ENCODE results near the gene ZNF18. TPM values are rescaled to one million over a fixed set of nuclear protein-coding genes. Genes with fewer than 3 reads are reported as not detected.
"Not testable (repeated sequence)": the region's sequence is repeated elsewhere in the genome, so short reads cannot be mapped to it uniquely, and the experiment has no call there.

Gene ZNF18
- total RNA-seq, 1 experiment from 2014 or later: 8.4 TPM

- Histone ChIP-seq H3K27me3 (replicated peaks) (no peaks in the 10 kb centered on the region), H3K4me1 (replicated peaks) (no peaks in the 10 kb centered on the region), H3K27ac (no peak overlapping the region), H3K36me3 (no peaks in the 10 kb centered on the region), H3K4me3 (no peak overlapping the region), H3K9me3 (replicated peaks) (no peaks in the 10 kb centered on the region)
- DNase-seq (ENCODE audit: low read depth in 1 of 2, low spot score in 2 of 2): no peak
Measured at GRCh38 chr17:11969565-11969964, 27.7 kb downstream of the ZNF18 start.

DNA sequence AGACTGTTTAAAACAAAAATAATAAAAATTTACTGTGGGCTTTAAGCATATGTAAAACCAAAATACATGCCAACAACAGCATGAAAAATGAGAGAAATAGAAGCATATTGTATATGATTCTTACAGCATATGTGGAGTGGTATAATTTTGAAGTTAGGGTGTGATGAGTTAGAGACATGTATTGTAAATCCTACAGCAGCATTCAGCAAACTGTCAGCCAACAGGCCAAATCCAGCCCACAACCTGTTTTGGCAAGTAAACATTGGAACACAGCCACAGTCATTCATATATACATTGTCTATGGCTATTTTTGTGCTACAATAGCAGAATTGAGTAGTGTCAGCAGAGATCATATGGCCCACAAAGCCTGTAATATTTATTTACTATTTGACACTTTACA is 42.3 kb downstream of the ZNF18 start:
- no peak overlapping the region for H3K27ac ChIP-seq
- no peaks in the 10 kb centered on the region for H3K36me3 ChIP-seq
- DNase-seq (ENCODE audit: low read depth in 1 of 2, low spot score in 2 of 2): no peak
- H3K27me3 ChIP-seq (replicated peaks): no peaks in the 10 kb centered on the region
- no peaks in the 10 kb centered on the region for H3K4me1 ChIP-seq (replicated peaks)
- H3K9me3 ChIP-seq (replicated peaks): no peaks in the 10 kb centered on the region; the same call in 1 of the 2 replicates
- H3K4me3 ChIP-seq: no peak overlapping the region

- H3K36me3 ChIP-seq: no peaks in the 10 kb centered on the region
- H3K4me3 ChIP-seq: no peak overlapping the region
- H3K27ac ChIP-seq: no peak overlapping the region
- no peaks in the 10 kb centered on the region; the same call in 1 of the 2 replicates for H3K9me3 ChIP-seq (replicated peaks)
- DNase-seq (ENCODE audit: low read depth in 1 of 2, low spot score in 2 of 2): no peak
- no peaks in the 10 kb centered on the region for H3K27me3 ChIP-seq (replicated peaks)
- H3K4me1 ChIP-seq (replicated peaks): no peaks in the 10 kb centered on the region
Measured at GRCh38 chr17:11953924-11954323, 43.4 kb downstream of the ZNF18 start.

DNA sequence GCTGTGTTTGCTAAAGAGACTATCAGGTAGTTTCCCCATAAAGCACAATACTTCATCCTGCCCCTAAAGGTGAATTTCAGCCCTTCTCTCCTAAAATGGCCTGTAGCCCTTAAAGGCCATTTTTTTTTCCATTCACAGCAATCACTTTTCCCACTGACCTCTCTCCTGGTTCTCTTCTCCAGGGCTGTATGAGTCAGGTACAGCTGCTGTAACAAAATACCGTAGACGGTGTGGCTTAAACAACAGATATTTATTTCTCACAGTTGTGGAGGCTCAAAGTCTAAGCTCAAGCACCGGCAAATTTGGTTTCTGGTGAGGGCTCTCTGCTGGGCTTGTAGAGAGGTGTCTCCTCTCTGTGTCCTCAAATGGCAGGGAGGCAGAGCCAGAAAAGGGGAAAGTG is 44.7 kb downstream of the ZNF18 start:
- Histone ChIP-seq H3K4me1 (replicated peaks) (no peaks in the 10 kb centered on the region), H3K36me3 (no peaks in the 10 kb centered on the region), H3K27ac (no peak overlapping the region), H3K4me3 (no peak overlapping the region), H3K27me3 (replicated peaks) (no peaks in the 10 kb centered on the region), H3K9me3 (replicated peaks) (no peaks in the 10 kb centered on the region; the same call in 1 of the 2 replicates)
- no peak for DNase-seq (ENCODE audit: low read depth in 1 of 2, low spot score in 2 of 2)

- Histone ChIP-seq H3K4me3 (no peak overlapping the region), H3K27me3 (replicated peaks) (no peaks in the 10 kb centered on the region), H3K36me3 (no peaks in the 10 kb centered on the region), H3K27ac (no peak overlapping the region), H3K9me3 (replicated peaks) (no peaks in the 10 kb centered on the region; the same call in 1 of the 2 replicates), H3K4me1 (replicated peaks) (no peaks in the 10 kb centered on the region)
- no peak for DNase-seq (ENCODE audit: low read depth in 1 of 2, low spot score in 2 of 2)
Measured at GRCh38 chr17:11950771-11951519, 46.3 kb downstream of the ZNF18 start.

GRCh38 chr17:11949571-11949970 is 47.7 kb downstream of the ZNF18 start:
- not testable (repeated sequence) for H3K9me3 ChIP-seq (replicated peaks); H3K27ac ChIP-seq; H3K4me1 ChIP-seq (replicated peaks); H3K27me3 ChIP-seq (replicated peaks); H3K4me3 ChIP-seq; H3K36me3 ChIP-seq; DNase-seq (ENCODE audit: low read depth in 1 of 2, low spot score in 2 of 2)

DNA sequence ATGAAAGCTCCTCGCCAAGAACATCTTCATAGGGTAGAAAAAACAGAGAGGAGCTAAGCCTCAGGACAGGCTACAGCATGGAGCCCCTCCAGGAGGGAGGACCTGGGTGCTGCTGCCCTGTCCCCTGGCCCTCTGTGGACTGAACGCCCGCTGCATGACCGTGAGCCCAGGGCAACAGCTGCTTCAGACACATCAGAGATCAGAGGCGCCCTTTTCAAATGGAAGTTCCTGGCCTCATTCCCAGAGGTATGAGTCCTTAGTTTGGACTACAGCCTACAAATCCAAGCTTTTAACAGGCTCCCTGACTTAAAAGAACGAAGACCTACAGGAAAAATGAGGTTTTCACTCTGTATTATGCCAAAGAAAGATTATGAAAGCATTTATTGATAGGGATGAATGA is 48.5 kb downstream of the ZNF18 start:
- no peaks in the 10 kb centered on the region for H3K27me3 ChIP-seq (replicated peaks)
- H3K4me3 ChIP-seq: no peak overlapping the region
- H3K4me1 ChIP-seq (replicated peaks): no peaks in the 10 kb centered on the region
- no peak overlapping the region for H3K27ac ChIP-seq
- H3K36me3 ChIP-seq: no peaks in the 10 kb centered on the region
- no peaks in the 10 kb centered on the region; the same call in 1 of the 2 replicates for H3K9me3 ChIP-seq (replicated peaks)
- no peak for DNase-seq (ENCODE audit: low read depth in 1 of 2, low spot score in 2 of 2)

DNA sequence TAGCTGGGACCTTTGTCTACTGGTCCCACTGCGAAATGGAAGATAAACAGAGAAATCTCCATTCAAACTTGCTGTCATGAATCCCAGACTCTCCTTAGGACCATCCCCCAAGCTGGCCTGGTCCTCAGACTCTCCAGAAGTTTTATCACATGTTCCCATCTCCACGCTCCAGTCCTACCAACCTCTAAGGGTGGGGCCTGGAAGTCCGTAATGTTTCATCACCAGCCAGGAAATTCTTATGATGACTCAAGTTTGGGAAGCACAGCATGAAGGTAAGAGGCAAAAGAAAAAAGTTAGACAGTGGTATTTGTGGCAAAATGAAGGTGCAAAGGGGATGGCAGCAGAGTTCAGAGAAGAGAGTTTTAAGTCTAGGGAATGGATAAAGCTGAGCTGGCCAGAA is 52.7 kb downstream of the ZNF18 start:
- no peaks in the 10 kb centered on the region for H3K4me1 ChIP-seq (replicated peaks)
- H3K27ac ChIP-seq: no peak overlapping the region
- no peaks in the 10 kb centered on the region for H3K36me3 ChIP-seq
- no peak overlapping the region for H3K4me3 ChIP-seq
- H3K27me3 ChIP-seq (replicated peaks): no peaks in the 10 kb centered on the region
- no peaks in the 10 kb centered on the region for H3K9me3 ChIP-seq (replicated peaks)
- DNase-seq (ENCODE audit: low read depth in 1 of 2, low spot score in 2 of 2): no peak

DNA sequence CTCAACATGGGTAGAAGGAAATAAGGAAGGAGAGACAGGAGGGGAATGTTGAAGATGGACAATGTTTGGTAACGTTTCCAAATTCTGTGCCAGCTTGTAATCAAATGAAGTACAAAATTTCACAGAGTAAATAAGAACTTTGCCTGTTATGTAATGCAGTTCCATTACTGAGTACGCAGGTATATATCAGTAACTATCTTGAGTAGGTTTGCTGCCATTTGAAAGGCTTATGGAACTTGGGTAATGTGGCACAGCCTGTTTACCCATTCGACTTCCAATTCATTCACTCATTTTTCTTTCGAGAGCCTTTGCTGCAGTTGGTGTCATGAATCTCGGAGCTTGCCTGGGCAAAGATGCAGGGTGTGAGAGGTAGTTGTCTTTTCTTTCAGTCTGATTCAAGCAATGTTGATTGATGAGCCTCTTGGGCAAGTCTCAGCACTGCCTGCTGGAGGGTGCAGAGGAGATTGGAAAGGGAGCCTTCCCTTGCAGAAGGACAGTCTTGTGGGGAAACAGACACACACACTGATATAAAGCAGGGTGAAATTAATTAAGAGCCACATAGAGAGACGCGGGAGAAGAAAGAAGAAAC is 53.4 kb downstream of the ZNF18 start:
- Histone ChIP-seq H3K4me3 (no peak overlapping the region), H3K27me3 (replicated peaks) (no peaks in the 10 kb centered on the region), H3K4me1 (replicated peaks) (no peaks in the 10 kb centered on the region), H3K36me3 (no peaks in the 10 kb centered on the region), H3K9me3 (replicated peaks) (no peaks in the 10 kb centered on the region), H3K27ac (no peak overlapping the region)
- DNase-seq (ENCODE audit: low read depth in 1 of 2, low spot score in 2 of 2): no peak

GRCh38 chr17:11943086-11943485 is 54.2 kb downstream of the ZNF18 start:
- not testable (repeated sequence) for H3K4me3 ChIP-seq; H3K27ac ChIP-seq; H3K27me3 ChIP-seq (replicated peaks); H3K36me3 ChIP-seq; H3K9me3 ChIP-seq (replicated peaks); DNase-seq (ENCODE audit: low read depth in 1 of 2, low spot score in 2 of 2); H3K4me1 ChIP-seq (replicated peaks)

DNA sequence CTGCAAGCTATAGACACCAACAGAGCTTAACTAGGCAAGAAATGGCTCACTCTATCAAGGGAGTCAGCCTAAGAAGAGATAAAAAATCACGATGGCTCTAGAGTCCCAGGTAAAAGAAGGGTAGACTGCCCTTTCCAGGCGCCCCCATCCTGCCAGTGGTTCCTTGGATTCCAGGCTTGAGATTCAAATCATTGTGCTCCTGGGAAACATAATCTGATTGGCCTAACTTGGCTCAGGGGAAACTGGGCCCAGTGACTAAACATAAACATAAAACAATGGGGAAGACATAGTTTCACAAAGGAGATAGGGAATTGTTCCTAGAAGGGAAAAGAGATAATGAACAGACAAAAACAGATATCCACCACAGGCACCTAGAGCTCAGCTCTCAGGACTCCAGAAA is 56.4 kb downstream of the ZNF18 start:
- H3K9me3 ChIP-seq (replicated peaks): no peaks in the 10 kb centered on the region
- no peaks in the 10 kb centered on the region for H3K36me3 ChIP-seq
- H3K4me3 ChIP-seq: no peak overlapping the region
- H3K4me1 ChIP-seq (replicated peaks): no peaks in the 10 kb centered on the region
- H3K27me3 ChIP-seq (replicated peaks): no peaks in the 10 kb centered on the region
- no peak for DNase-seq (ENCODE audit: low read depth in 1 of 2, low spot score in 2 of 2)
- H3K27ac ChIP-seq: no peak overlapping the region

GRCh38 chr17:11935734-11936406 is 61.4 kb downstream of the ZNF18 start:
- Histone ChIP-seq H3K4me3 (no peak overlapping the region), H3K4me1 (replicated peaks) (no peaks in the 10 kb centered on the region), H3K27ac (no peak overlapping the region), H3K36me3 (no peaks in the 10 kb centered on the region), H3K9me3 (replicated peaks) (no peaks in the 10 kb centered on the region), H3K27me3 (replicated peaks) (no peaks in the 10 kb centered on the region)
- peak in 1 of 2 experiments; percentile 13 for DNase-seq (ENCODE audit: low read depth in 1 of 2, low spot score in 2 of 2)

DNA sequence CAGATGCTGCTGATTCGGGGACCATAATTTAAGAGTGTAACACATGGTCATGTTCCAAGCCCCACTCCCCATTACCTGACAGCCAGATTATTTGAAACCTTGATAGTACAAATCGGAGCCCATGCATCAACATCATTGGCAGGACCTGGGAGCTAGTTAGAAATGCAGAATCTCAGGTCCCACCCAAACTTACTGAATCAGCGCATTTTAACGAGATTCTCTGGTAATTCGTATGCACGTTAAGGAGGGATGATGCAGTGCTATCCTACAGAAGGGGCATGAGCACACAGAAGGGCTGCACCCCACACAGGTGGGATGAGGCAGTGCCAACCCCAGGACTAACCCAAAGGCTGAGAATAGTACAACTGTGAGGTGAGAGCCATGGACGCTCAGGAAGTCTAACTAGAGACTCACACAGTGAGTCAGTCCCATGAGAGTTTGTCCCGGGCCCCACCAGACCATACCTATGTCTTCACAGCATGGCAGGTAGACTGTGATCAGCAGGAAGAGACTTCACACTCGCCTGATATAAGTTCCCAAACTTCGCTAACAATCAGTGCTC is 64.9 kb downstream of the ZNF18 start:
- Histone ChIP-seq H3K27ac (no peak overlapping the region), H3K4me3 (no peak overlapping the region), H3K4me1 (replicated peaks) (no peaks in the 10 kb centered on the region), H3K27me3 (replicated peaks) (no peaks in the 10 kb centered on the region), H3K9me3 (replicated peaks) (no peaks in the 10 kb centered on the region), H3K36me3 (no peaks in the 10 kb centered on the region)
- DNase-seq (ENCODE audit: low read depth in 1 of 2, low spot score in 2 of 2): no peak

GRCh38 chr17:11928436-11928835 is 68.8 kb downstream of the ZNF18 start:
- Histone ChIP-seq H3K4me3 (no peak overlapping the region), H3K9me3 (replicated peaks) (no peaks in the 10 kb centered on the region), H3K4me1 (replicated peaks) (no peaks in the 10 kb centered on the region), H3K36me3 (no peaks in the 10 kb centered on the region), H3K27me3 (replicated peaks) (no peaks in the 10 kb centered on the region), H3K27ac (no peak overlapping the region)
- no peak for DNase-seq (ENCODE audit: low read depth in 1 of 2, low spot score in 2 of 2)
